Skeletal muscle cell (primary cell): Measurements from ENCODE around the gene ANO7.

Experiments used
- DNase-seq: peaks from one replicate; pipeline ENCODE4 v3.0.0-alpha.2; 2010; ENCODE audit warnings: low read depth
- H3K4me3 ChIP-seq: 2 replicates; pipeline ENCODE4 v1.5.1; 2011; ENCODE audit warnings: low read depth, mild to moderate bottlenecking, control low read depth, low read length, moderate library complexity

ANO7 gene

DNA sequence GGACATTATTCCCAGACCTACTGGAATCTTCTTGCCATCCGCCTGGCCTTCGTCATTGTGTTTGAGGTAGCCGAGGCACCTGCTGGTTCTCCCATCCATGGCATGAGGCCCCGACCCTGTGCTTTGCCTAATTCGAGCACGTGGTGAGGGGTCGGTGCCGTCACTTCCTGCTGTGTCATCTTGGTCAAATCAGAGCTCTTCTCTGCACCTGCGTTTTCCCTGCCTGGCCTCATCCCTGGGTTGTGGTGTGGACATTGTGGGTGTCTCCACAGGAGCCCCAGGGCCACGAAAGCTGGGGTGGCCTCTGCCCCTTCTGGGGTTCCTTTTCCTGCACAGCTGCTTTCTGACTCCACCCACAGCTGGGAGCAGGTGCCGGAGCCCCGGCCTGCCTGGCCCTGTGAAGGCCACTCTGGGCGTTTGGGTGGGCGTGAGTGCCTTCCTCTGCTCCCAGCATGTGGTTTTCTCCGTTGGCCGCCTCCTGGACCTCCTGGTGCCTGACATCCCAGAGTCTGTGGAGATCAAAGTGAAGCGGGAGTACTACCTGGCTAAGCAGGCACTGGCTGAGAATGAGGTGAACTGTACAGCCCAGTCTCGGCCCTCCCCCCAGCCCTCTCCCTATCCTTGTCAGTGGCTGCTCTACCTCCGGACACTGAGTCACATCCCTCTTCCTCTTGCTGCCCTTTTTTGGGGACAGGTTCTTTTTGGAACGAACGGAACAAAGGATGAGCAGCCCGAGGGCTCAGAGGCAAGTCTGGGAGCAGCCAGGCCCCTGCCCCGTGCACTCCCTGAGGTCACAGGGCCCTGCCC is 34.9 kb downstream of the ANO7 start:
- DNase-seq: no peak
- no peak overlapping the region for H3K4me3 ChIP-seq

DNA sequence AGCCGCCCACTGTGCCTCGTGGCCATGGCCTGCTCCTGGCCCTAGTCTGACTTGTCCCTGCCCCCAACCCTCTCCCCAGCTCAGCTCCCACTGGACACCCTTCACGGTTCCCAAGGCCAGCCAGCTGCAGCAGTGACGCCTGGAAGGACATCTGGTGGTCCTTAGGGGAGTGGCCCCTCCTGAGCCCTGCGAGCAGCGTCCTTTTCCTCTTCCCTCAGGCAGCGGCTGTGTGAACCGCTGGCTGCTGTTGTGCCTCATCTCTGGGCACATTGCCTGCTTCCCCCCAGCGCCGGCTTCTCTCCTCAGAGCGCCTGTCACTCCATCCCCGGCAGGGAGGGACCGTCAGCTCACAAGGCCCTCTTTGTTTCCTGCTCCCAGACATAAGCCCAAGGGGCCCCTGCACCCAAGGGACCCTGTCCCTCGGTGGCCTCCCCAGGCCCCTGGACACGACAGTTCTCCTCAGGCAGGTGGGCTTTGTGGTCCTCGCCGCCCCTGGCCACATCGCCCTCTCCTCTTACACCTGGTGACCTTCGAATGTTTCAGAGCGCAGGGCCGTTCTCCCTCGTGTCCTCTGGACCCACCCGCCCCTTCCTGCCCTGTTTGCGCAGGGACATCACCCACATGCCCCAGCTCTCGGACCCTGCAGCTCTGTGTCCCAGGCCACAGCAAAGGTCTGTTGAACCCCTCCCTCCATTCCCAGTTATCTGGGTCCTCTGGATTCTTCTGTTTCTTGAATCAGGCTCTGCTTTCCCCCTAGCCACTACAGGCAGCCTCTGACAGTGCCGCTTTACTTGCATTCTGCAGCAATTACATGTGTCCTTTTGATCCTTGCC is 35.8 kb downstream of the ANO7 start:
- no peak overlapping the region for H3K4me3 ChIP-seq
- no peak for DNase-seq

- H3K4me3 ChIP-seq: no peak overlapping the region
- DNase-seq: no peak
These were observed 36.5 kb downstream of the ANO7 start for GRCh38 chr2:241224851-241225438.

- no peak for DNase-seq
- no peak overlapping the region for H3K4me3 ChIP-seq
These were observed 37.1 kb downstream of the ANO7 start for GRCh38 chr2:241225545-241225944.

- no peak overlapping the region for H3K4me3 ChIP-seq
These were observed 37.5 kb downstream of the ANO7 start for GRCh38 chr2:241225983-241226382.

DNA sequence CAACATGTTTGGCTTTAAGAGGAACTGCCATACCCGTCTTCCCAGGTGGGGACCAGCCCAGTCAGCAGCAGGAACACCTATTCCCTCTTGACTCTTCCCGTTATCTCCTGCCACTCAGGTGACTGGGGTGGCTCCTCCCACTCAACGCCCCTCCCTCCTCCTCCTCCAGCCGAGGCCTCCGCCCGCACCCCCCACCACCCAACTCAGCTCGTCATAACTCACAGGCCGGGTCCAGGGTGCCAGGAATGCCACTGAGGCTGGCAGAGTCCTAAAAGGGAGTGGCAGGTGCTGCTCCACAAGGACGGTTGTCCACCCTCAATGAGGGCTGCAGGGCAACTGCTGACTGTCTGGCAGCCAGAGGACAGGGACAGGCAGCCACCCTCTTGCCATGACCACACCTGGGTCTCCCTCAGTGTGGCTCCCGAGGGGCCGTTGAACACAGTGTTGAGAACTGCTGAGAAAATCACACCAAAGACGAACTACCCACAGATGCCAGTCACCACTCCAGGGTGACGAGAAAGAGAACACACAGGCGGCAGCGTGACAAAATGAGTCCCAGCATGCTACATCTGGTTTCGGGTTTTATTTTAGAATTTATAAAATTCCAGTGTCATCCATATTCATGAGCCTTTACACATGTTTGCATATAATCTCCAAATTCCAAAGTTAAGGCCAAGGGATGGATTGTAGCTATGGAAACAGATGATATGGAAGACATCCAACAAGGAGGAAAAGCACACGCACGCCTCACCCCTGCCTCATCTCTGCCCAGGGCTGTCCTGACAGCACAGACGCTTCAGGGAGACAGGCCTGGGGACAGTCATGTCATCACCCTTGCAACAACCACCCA is 38.5 kb downstream of the ANO7 start:
- no peak for DNase-seq

More at GRCh38 chr2:241225983-241226382, 37.5 kb downstream of the ANO7 start:
- DNase-seq: no peak

GRCh38 chr2:241227594-241227993 is 39.1 kb downstream of the ANO7 start:
- H3K4me3 ChIP-seq: no peak overlapping the region

More for the DNA sequence above, 38.5 kb downstream of the ANO7 start:
- H3K4me3 ChIP-seq: no peak overlapping the region

GRCh38 chr2:241228081-241228859 is 39.8 kb downstream of the ANO7 start:
- no peak for DNase-seq
- no peak overlapping the region for H3K4me3 ChIP-seq

More at GRCh38 chr2:241227594-241227993, 39.1 kb downstream of the ANO7 start:
- DNase-seq: no peak

DNA sequence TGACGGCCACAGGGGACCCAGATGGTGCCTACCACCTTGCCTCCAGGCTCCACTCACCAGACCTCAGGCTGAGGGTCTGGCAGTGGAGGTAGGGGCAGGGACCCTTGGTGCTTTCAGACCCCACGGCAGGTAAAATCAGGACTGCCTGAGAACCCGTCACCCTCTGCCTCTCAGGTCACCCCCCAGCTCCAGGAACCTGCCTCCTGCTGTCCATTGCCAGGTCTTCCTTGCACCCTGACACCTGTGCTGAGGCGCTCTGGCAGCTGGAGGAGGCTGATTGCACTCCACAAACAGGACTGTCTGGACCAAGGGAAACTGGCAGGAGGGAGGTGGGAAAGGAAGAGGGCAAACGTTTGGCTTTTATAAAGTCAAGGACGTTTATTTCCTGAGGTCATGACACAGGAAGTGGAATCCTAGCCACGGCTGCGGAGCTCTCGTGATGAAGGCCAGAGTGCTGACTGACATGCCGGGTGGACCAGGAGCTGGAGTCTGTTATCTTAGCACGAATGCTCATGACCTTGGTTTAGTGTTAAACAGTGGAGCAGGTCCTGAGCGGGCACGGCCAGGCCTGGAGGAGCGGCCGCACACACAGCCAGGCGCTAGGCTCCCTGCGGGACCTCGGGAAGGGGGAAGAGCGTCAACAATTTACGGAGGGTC is 40.5 kb downstream of the ANO7 start:
- DNase-seq: no peak
- no peak overlapping the region for H3K4me3 ChIP-seq

- DNase-seq: no peak
These were observed 41.3 kb downstream of the ANO7 start for GRCh38 chr2:241229563-241230401.

DNA sequence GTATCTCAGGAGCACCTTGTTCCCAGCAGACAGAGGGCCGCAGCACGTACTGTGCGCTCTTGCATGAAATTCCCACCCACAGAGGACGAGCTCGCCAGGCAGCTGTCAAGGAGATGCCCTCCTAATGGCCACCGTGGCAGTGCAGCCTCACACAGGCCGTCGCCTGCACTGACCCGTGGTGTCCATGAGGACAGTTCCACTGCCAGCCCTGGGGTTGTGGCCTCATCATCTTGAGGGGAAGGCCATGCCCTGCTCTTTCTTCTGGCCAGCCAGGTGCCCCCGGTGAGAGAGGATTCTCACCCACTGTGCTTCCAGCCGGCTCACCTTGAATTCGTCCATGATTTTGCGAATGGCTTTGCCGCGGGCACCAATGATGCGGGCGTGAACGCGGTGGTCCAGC is 42.0 kb downstream of the ANO7 start:
- no peak overlapping the region for H3K4me3 ChIP-seq
- DNase-seq: no peak

More at GRCh38 chr2:241229563-241230401, 41.3 kb downstream of the ANO7 start:
- H3K4me3 ChIP-seq: no peak overlapping the region

- H3K4me3 ChIP-seq: no peak overlapping the region
- no peak for DNase-seq
These were observed 44.5 kb downstream of the ANO7 start for GRCh38 chr2:241232736-241233575.

DNA sequence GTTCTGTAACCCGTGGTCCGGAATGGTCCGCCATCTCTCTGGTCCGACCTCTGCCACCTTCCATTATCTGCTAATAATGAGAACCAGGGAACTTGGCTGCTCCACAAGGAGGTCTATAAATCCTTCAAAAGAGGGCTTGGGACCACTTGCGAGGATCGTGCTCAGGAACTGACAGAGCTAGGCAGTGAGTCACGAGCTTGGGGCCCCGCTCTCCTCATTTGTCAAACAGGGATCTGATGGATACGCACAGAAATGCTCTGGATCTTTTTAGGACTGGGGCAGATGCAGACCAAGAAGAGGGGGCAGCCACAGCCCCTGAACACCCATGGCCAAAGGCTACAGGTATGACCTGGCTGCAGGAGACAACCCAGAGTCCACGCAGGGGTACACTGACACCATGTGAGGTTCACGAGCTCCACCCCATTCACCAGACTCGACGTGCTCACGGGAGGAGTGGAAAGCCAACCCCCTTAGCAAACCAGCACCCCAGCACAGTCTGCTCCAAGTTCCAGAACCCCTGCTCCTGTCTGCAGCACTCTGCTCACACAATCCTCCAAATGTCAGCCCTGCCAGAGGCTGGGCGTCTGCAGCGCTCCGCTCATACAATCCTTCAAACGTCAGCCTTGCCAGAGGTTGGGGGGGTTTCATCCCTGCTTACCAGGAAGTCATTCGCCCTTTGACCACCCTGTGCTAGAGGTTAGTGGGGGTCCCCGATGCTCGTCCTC is 45.8 kb downstream of the ANO7 start:
- H3K4me3 ChIP-seq: no peak overlapping the region
- no peak for DNase-seq

DNA sequence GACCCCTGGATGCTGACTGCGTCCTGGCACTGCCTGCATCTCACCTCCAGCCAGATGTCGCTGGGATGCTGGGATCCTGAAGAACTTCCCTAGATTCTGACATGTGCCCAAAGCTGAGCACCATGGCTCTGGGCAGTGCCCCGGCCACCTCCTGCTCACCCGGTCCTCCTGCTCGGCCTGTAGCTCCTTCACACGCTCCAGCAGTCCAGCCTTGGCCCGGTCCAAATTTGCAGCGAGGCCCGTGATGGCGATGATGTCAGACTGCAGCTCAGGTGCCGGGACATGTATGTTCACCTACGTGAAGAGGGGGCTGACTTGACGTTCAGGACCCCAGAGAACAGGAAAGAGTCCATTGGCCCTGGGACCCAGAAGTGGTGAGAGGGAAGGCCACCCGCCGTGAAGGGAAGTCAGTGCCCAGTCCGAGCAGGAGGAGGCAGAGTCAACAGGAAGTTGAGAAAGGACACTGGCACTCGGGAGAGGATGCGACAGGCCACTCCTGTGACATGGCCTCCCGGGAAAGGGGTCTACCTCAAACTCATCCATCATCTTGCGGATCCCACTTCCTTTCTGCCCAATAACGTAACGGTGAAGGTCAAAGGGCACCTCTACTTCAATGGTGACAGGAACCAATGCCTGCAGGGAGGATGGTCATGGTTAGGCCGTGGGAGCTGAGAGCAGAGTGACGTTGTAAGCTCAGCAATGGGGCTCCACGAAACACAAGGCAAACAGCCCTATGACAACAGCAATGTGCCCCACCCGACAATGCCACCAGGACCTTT is 46.7 kb downstream of the ANO7 start:
- no peak for DNase-seq
- no peak overlapping the region for H3K4me3 ChIP-seq
